A549 (cell line): ENCODE data around the gene NID2. TPM values are rescaled to one million over a fixed set of nuclear protein-coding genes. Genes with fewer than 3 reads are reported as not detected.

Experiments used
- ATAC-seq, 2 experiments: fragments of 200-7000 bp in 1 of 2; fragments of >200 bp in 1 of 2; cut with Nextera tagmentation in 1 of 2; cut with Tn5 transposase in 1 of 2; 3 replicates each; pipeline versions ENCODE4 v1.8.0 to v1.9.1; 2018 to 2020; ENCODE audit warnings: mild to moderate bottlenecking in 1 of 2, moderate library complexity in 1 of 2
- CTCF ChIA-PET: fragments of 300-600 bp; sonication (Branson Sonifier 250); formaldehyde crosslinking; extraction: SDS; loops from one replicate; lab custom pipeline; 2021; ENCODE audit warnings: antibody characterized with exemption, inconsistent platforms; lab: Yijun Ruan, JAX
- POLR2A ChIA-PET: fragments of 350-600 bp; formaldehyde crosslinking; extraction: SDS; loops from one replicate; lab custom pipeline; 2021; ENCODE audit warnings: antibody characterized with exemption, inconsistent platforms; lab: Yijun Ruan, JAX
- DNase-seq, 2 experiments: peaks; one replicate each; pipeline versions ENCODE4 v3.0.0 to v3.0.0-alpha.2; 2011 to 2016; ENCODE audit warnings: low read depth in 1 of 2, low spot score in 1 of 2
- FAIRE-seq: peaks from 2 replicates; lab custom pipeline; 2011; peaks lifted over from hg19 to GRCh38; lab: Jason Lieb, UNC
- H3K27ac ChIP-seq, 2 experiments: fragments of >200 bp; sonication (Bioruptor Twin); formaldehyde crosslinking; 3 replicates each; pipeline ENCODE4 v1.5.1; 2016 to 2017
- H3K4me1 ChIP-seq: fragments of >200 bp; sonication (Bioruptor Twin); formaldehyde crosslinking; 3 replicates; pipeline ENCODE4 v1.6.1; 2016
- H3K4me2 ChIP-seq: fragments of >200 bp; sonication (Bioruptor Twin); formaldehyde crosslinking; 3 replicates; pipeline ENCODE4 v1.6.1; 2016
- H3K4me3 ChIP-seq: fragments of >200 bp; sonication (Bioruptor Twin); formaldehyde crosslinking; 3 replicates; pipeline ENCODE4 v1.5.1; 2016
- H3K9me3 ChIP-seq: fragments of >200 bp; sonication (Bioruptor Twin); formaldehyde crosslinking; 3 replicates; pipeline ENCODE4 v1.6.1; 2016
- CBX2 ChIP-seq: fragments of 200-600 bp; sonication (generic); IDR thresholded peaks from 2 replicates; pipeline ENCODE4 v1.6.1; 2016; ENCODE audit warnings: low read depth, mild to moderate bottlenecking, borderline replicate concordance
- EP300 ChIP-seq, 2 experiments: fragments of >200 bp; sonication (Bioruptor Twin); formaldehyde crosslinking; IDR thresholded peaks; 2 replicates in 1 of 2; 3 replicates in 1 of 2; pipeline ENCODE4 v1.6.1; 2016 to 2017
- ESRRA ChIP-seq: fragments of 150-350 bp; IDR thresholded peaks from 2 replicates; pipeline ENCODE4 v1.6.1; 2014; ENCODE audit warnings: mild to moderate bottlenecking, low read length, borderline replicate concordance
- HEYL ChIP-seq: fragments of 250-450 bp; sonication (Bioruptor Pico); IDR thresholded peaks from 2 replicates; pipeline ENCODE4 v1.8.0; 2021; ENCODE audit warnings: mild to moderate bottlenecking, moderate library complexity
- HOXB5 ChIP-seq: fragments of 250-450 bp; sonication (Bioruptor Pico); IDR thresholded peaks from 2 replicates; pipeline ENCODE4 v1.5.0; 2020; ENCODE audit warnings: mild to moderate bottlenecking, moderate library complexity
- JUN ChIP-seq, 2 experiments: fragments of >200 bp; sonication (Bioruptor Twin); formaldehyde crosslinking; IDR thresholded peaks; 2 replicates in 1 of 2; 3 replicates in 1 of 2; pipeline ENCODE4 v1.6.1; 2016 to 2017
- JUNB ChIP-seq: fragments of >200 bp; sonication (Bioruptor Twin); formaldehyde crosslinking; IDR thresholded peaks from 2 replicates; pipeline ENCODE4 v1.6.1; 2016
- MAFK ChIP-seq: fragments of 450-650 bp; IDR thresholded peaks from 2 replicates; pipeline ENCODE4 v1.6.1; 2014; ENCODE audit not compliant: partially characterized antibody
- MAZ ChIP-seq: fragments of 150-350 bp; IDR thresholded peaks from 2 replicates; pipeline ENCODE4 v1.6.1; 2014; ENCODE audit warnings: antibody characterized with exemption, low read depth, low read length, borderline replicate concordance
- NPAS2 ChIP-seq: fragments of 250-450 bp; sonication (Bioruptor Pico); IDR thresholded peaks from 2 replicates; pipeline ENCODE4 v1.8.0; 2022; ENCODE audit warnings: mild to moderate bottlenecking, moderate library complexity, borderline replicate concordance
- PHF8 ChIP-seq: fragments of 200-600 bp; sonication (generic); IDR thresholded peaks from 2 replicates; pipeline ENCODE4 v1.6.1; 2016; ENCODE audit warnings: low read depth, mild to moderate bottlenecking, antibody characterized with exemption, moderate library complexity, borderline replicate concordance
- POLR2AphosphoS2 ChIP-seq: conservative IDR thresholded peaks from 2 replicates; pipeline ENCODE4 v1.6.1; 2012; ENCODE audit warnings: low read length, improper control_type of control experiment, inconsistent platforms
- RARB ChIP-seq: fragments of 250-450 bp; sonication (Bioruptor Pico); IDR thresholded peaks from 2 replicates; pipeline ENCODE4 v1.8.0; 2021; ENCODE audit warnings: mild to moderate bottlenecking, moderate library complexity
- RCOR1 ChIP-seq: fragments of 150-350 bp; IDR thresholded peaks from 2 replicates; pipeline ENCODE4 v1.6.1; 2014; ENCODE audit warnings: antibody characterized with exemption, low read length, low read depth
- ZC3H11A ChIP-seq: fragments of 450-650 bp; IDR thresholded peaks from 2 replicates; pipeline ENCODE4 v1.6.1; 2014; ENCODE audit warnings: antibody characterized with exemption, mild to moderate bottlenecking
- ZFP36 ChIP-seq: fragments of 450-650 bp; IDR thresholded peaks from 2 replicates; pipeline ENCODE4 v1.6.1; 2014; ENCODE audit warnings: borderline replicate concordance; ENCODE audit not compliant: partially characterized antibody
- ZNF302 ChIP-seq: fragments of 250-450 bp; sonication (Bioruptor Pico); IDR thresholded peaks from 2 replicates; pipeline ENCODE4 v1.9.0; 2021; ENCODE audit warnings: inconsistent platforms, mild to moderate bottlenecking, moderate library complexity
- WGBS: methylation state at CpG from one replicate; pipeline ENCODE4 v1.1.6; 2017; ENCODE audit errors: missing lambda C conversion rate; 5-methylcytosine and 5-hydroxymethylcytosine counted together
- polyA plus RNA-seq, 4 experiments: library from polyadenylated mRNA; depleted of rRNA in 3 of 4; stranded (reverse); fragments of >200 nt; fragmentation: RNase III in 1 of 4; extraction: RNeasy Plus Mini Kit Qiagen cat#74134 plus additional on column Dnase treatment in 1 of 4; gene quantifications; 2 replicates in 3 of 4; 3 replicates in 1 of 4; pipeline ENCODE4 v1.2.3, GENCODE V29; 2011 to 2017
- TF ChIP-seq, protein P1 (sequence below): fragments of >200 bp; sonication (Bioruptor Twin); formaldehyde crosslinking; IDR thresholded peaks from 3 replicates; pipeline ENCODE4 v1.6.1; 2016
- TF ChIP-seq, protein P2 (sequence below): fragments of 450-650 bp; IDR thresholded peaks from 2 replicates; pipeline ENCODE4 v1.6.1; 2014; ENCODE audit warnings: antibody characterized with exemption
- TF ChIP-seq, protein P3 (sequence below): fragments of 150-350 bp; IDR thresholded peaks from 2 replicates; pipeline ENCODE4 v1.6.1; 2014; ENCODE audit warnings: low read depth, mild to moderate bottlenecking, low read length
- TF ChIP-seq, protein P4 (sequence below): IDR thresholded peaks from 2 replicates; pipeline ENCODE4 v1.6.1; 2012; ENCODE audit warnings: low read depth, borderline replicate concordance

Gene NID2
- polyA plus RNA-seq, 2 of the 4 experiments (the other 2 are of a cell fraction), result 7.3 to 20.6 TPM

DNA sequence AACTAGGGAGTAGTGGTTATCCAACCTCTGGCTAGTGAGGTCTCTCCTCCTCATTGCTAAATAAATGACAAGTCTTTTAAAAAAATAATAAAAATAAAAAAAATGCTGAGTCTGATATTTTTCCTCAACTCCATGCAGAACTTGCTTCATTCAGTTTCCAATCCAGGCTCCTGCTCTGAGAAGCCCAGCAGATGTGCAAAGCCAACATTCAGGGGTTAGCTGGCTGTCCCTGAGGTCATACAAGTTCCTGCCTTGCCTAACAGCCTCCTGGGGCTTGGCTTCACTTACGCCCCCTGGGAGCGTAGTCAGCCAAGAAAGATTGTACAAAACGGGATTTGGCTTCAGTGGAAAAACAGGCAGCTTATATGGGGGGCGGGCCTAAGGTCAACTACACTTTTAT lies 56.2 kb downstream of the NID2 start:
- TF ChIP-seq, protein P1, sequence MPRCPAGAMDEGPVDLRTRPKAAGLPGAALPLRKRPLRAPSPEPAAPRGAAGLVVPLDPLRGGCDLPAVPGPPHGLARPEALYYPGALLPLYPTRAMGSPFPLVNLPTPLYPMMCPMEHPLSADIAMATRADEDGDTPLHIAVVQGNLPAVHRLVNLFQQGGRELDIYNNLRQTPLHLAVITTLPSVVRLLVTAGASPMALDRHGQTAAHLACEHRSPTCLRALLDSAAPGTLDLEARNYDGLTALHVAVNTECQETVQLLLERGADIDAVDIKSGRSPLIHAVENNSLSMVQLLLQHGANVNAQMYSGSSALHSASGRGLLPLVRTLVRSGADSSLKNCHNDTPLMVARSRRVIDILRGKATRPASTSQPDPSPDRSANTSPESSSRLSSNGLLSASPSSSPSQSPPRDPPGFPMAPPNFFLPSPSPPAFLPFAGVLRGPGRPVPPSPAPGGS, result no peak
- TF ChIP-seq, protein P2, sequence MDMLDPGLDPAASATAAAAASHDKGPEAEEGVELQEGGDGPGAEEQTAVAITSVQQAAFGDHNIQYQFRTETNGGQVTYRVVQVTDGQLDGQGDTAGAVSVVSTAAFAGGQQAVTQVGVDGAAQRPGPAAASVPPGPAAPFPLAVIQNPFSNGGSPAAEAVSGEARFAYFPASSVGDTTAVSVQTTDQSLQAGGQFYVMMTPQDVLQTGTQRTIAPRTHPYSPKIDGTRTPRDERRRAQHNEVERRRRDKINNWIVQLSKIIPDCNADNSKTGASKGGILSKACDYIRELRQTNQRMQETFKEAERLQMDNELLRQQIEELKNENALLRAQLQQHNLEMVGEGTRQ, result no peak
- no peak for TF ChIP-seq ZC3H11A
- no peak for TF ChIP-seq RCOR1
- no peak for TF ChIP-seq RARB (CRISPR knock-in tag)
- TF ChIP-seq HOXB5 (CRISPR knock-in tag), result no peak
- TF ChIP-seq MAFK, result peak; percentile 84
- TF ChIP-seq NPAS2 (CRISPR knock-in tag), result no peak
- no peak for TF ChIP-seq POLR2AphosphoS2
- no peak for FAIRE-seq
- Histone ChIP-seq H3K27ac (no peak overlapping the region), H3K9me3 (no peaks in the 10 kb centered on the region), H3K4me3 (no peak overlapping the region), H3K4me2 (no peak overlapping the region), H3K4me1 (no peaks in the 10 kb centered on the region)
- no peak for DNase-seq
- ATAC-seq, result no peak
- POLR2A ChIA-PET, result no interaction called here
- 89% methylated on average over 4 of the region's 4 CpGs for WGBS
- CTCF ChIA-PET, result interaction anchor here (0.7 to 1.0 kb wide), 3 partner anchors 12 to 33 kb away, joined by 3 to 4 read pairs (median 3); no protein-coding TSS in a partner anchor

DNA sequence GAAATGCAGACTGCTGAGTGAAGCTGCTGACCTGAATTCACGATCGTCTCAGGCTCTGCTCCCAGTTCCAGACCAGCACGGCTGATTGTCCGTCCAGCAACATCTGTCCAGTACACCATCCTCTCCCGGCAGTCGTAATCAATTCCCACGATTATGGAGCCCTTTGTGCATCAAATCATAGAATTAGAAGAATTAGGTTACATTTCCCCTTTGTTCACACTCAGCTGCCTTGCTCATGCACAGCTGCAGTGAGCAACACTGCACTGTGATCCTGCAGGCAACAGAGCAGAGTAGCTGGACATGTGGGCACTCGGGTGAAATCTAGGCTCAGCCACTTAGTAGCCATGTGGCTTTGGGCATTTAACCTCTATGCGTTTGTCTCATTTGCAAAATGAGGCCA lies 57.3 kb downstream of the NID2 start:
- ATAC-seq (no peak), FAIRE-seq (no peak), DNase-seq (no peak)
- Histone ChIP-seq H3K4me1 (no peaks in the 10 kb centered on the region), H3K4me3 (no peak overlapping the region), H3K27ac (no peak overlapping the region), H3K9me3 (no peaks in the 10 kb centered on the region), H3K4me2 (no peak overlapping the region)
- WGBS, result 94% methylated on average over 9 of the region's 9 CpGs
- ChIA-PET CTCF (interaction anchor here (4.7 kb wide), 1 partner anchor 17 kb away, joined by 21 read pairs; no protein-coding TSS in a partner anchor), POLR2A (no interaction called here)
- TF ChIP-seq ESRRA (no peak), RARB (CRISPR knock-in tag) (no peak), PHF8 (no peak)

DNA sequence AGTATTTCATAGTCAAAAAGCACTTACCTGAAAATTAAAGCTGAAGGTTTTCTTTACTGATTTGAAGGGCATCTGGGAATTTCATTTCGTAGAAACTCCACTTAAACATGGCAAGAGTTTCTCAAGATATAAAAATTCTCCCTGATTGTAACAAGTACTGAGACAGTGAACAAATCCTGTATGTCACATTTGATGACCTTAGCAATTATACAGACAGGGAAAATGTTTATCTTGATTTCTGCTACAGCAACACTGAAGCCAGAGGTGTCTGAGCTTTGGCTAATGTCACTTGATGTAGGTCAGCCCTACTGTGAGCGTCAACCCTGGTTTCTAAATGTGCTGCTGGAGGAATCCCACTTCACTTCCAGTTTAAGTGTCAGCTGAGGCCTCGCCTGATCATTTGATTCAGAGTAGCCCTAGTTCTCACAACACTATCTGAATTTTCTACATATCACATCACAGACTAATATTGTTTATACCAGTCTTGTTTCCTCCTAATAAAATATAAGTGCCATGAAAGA lies 58.6 kb downstream of the NID2 start:
- DNase-seq (no peak), FAIRE-seq (no peak), ATAC-seq (no peak)
- Histone ChIP-seq H3K9me3 (no peaks in the 10 kb centered on the region), H3K4me3 (no peak overlapping the region), H3K27ac (no peak overlapping the region), H3K4me1 (no peaks in the 10 kb centered on the region), H3K4me2 (no peak overlapping the region)
- TF ChIP-seq EP300 (IDR thresholded peaks at IDR 0.05), result no peak
- TF ChIP-seq MAFK, result peak; percentile 61
- TF ChIP-seq JUNB, result no peak
- TF ChIP-seq MAZ, result no peak
- no peak for TF ChIP-seq HEYL (CRISPR knock-in tag)
- no peak for TF ChIP-seq ZNF302
- no peak for TF ChIP-seq ZFP36
- no peak for TF ChIP-seq JUN (IDR thresholded peaks at IDR 0.05)
- POLR2A ChIA-PET, result no interaction called here
- WGBS, result 91% methylated on average over 3 of the region's 3 CpGs
- CTCF ChIA-PET, result interaction anchor here (1.5 to 4.7 kb wide), 3 partner anchors 11 to 122 kb away, joined by 3 to 21 read pairs (median 6); no protein-coding TSS in a partner anchor

DNA sequence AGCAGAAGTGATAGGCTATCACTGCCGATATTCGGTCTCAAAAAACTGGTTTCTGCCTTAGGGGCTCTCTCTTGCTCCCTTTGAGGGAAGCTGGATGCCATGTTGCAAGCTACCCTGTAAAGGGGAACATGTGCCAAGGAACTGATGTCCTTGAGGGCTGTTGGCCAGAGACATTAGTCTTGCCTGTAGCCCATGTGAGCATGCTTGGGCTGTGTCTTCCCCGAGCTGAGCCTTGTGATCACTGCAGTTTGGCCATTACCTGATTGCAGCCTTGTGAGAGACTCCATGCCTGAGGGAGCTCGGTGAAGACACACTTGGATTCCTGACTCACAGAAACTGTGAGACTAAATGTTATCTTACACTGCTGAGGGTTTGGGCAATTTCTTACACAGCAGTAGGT lies 60.7 kb downstream of the NID2 start:
- TF ChIP-seq, protein P1, result no peak
- no peak for TF ChIP-seq ZFP36
- TF ChIP-seq, protein P3, sequence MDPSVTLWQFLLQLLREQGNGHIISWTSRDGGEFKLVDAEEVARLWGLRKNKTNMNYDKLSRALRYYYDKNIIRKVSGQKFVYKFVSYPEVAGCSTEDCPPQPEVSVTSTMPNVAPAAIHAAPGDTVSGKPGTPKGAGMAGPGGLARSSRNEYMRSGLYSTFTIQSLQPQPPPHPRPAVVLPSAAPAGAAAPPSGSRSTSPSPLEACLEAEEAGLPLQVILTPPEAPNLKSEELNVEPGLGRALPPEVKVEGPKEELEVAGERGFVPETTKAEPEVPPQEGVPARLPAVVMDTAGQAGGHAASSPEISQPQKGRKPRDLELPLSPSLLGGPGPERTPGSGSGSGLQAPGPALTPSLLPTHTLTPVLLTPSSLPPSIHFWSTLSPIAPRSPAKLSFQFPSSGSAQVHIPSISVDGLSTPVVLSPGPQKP, result no peak
- TF ChIP-seq, protein P4, sequence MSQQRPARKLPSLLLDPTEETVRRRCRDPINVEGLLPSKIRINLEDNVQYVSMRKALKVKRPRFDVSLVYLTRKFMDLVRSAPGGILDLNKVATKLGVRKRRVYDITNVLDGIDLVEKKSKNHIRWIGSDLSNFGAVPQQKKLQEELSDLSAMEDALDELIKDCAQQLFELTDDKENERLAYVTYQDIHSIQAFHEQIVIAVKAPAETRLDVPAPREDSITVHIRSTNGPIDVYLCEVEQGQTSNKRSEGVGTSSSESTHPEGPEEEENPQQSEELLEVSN, result no peak
- no peak for TF ChIP-seq CBX2
- POLR2A ChIA-PET, result no interaction called here
- WGBS, result 95% methylated on average over 4 of the region's 4 CpGs
- H3K4me1 ChIP-seq, result no peaks in the 10 kb centered on the region
- ATAC-seq, result no peak
- H3K9me3 ChIP-seq, result no peaks in the 10 kb centered on the region
- no peak overlapping the region for H3K27ac ChIP-seq
- CTCF ChIA-PET, result interaction anchor here (0.9 to 4.7 kb wide), 3 partner anchors 13 to 124 kb away, joined by 3 to 21 read pairs (median 4); no protein-coding TSS in a partner anchor
- H3K4me3 ChIP-seq, result no peak overlapping the region
- DNase-seq, result no peak
- H3K4me2 ChIP-seq, result no peak overlapping the region
- FAIRE-seq, result no peak
